ENCODE measurements around the gene TCP11L2. TPM values are rescaled to one million over a fixed set of nuclear protein-coding genes. Genes with fewer than 3 reads are reported as not detected.

The TCP11L2 gene
- total RNA-seq, 6 experiments from 2014 or later: 13.4 to 21.9 (median 15.6) TPM

DNA sequence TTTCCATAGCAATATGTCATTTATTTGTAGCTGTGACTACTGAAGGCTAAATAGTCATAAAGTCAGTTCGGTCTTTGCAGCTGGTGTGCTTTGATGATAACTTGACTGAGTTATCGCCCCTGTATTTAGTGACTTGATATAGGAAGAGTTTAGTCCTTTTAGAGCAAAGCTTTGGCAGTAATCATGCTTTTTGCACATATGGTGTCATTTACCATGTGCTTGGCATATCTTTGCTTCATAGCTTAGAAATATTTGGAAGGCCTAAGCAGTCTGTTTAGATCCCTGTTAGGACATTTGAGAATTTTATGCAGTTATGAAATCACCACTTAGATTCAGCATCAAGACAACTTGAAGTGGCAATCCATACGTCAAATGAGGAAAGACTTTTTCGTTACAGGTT, 86.6 kb downstream of the TCP11L2 start:
- Mint-ChIP-seq H3K36me3 (ENCODE audit: low read depth) (peaks cover 9% of the 10 kb centered on the region; the same call in 1 of the 2 replicates), H3K9me3 (no peaks in the 10 kb centered on the region), H3K27me3 (ENCODE audit: insufficient read depth) (no peaks in the 10 kb centered on the region), H3K4me1 (ENCODE audit: low read depth) (no peaks in the 10 kb centered on the region), H3K27ac (no peak overlapping the region), H3K4me3 (no peak overlapping the region)
- no peak for DNase-seq
- TF ChIP-seq CTCF (IDR thresholded peaks at IDR 0.05): no peak

GRCh38 chr12:106392759-106393158, 90.2 kb downstream of the TCP11L2 start:
- Mint-ChIP-seq H3K36me3 (ENCODE audit: low read depth) (peaks cover 35% of the 10 kb centered on the region), H3K27me3 (ENCODE audit: insufficient read depth) (no peaks in the 10 kb centered on the region), H3K4me1 (ENCODE audit: low read depth) (no peaks in the 10 kb centered on the region), H3K9me3 (no peaks in the 10 kb centered on the region), H3K4me3 (no peak overlapping the region), H3K27ac (no peak overlapping the region)
- TF ChIP-seq CTCF (IDR thresholded peaks at IDR 0.05): no peak
- no peak for DNase-seq

Other genes with a start within 250 kb of the TCP11L2 start
- gene NUAK1, start 163.8 kb upstream of the TCP11L2 start, total RNA-seq (2021; fragmentation: NEBNext Ultra II Directional; extraction: Animal tissue kit (Norgen Biotek cat#: 25700)): 10 to 100 TPM; 11.0 to 37.3 (median 14.1) TPM
- gene CKAP4, start 54.7 kb upstream of the TCP11L2 start, total RNA-seq (2021; fragmentation: NEBNext Ultra II Directional; extraction: Animal tissue kit (Norgen Biotek cat#: 25700)): 100 to 1,000 TPM; 521 to 616 (median 544) TPM
- gene POLR3B, start 55.0 kb downstream of the TCP11L2 start, total RNA-seq (2021; fragmentation: NEBNext Ultra II Directional; extraction: Animal tissue kit (Norgen Biotek cat#: 25700)): 10 to 100 TPM; 16.4 to 18.8 (median 17.3) TPM